NCI-H2081 treated with DMSO at 0.1 percent for 48 hours (cell line): ENCODE results near the gene KHDC1L.
A peak's percentile ranks its signal among the peaks of the same experiment; 100 is the strongest.
"Not testable (repeated sequence)": the region's sequence is repeated elsewhere in the genome, so short reads cannot be mapped to it uniquely, and the experiment has no call there.

ENCODE experiments used
- DNase-seq: peaks from one replicate; lab custom pipeline; 2025; lab: John Stamatoyannopoulos, UW

The KHDC1L gene

GRCh38 chr6:73204252-73204651, 21.0 kb downstream of the KHDC1L start:
- no peak for DNase-seq

- DNase-seq, result no peak
These were observed 22.2 kb downstream of the KHDC1L start for GRCh38 chr6:73203098-73203497.

GRCh38 chr6:73200735-73201134, 24.6 kb downstream of the KHDC1L start:
- DNase-seq, result no peak

GRCh38 chr6:73200247-73200646, 25.0 kb downstream of the KHDC1L start:
- DNase-seq, result no peak

- no peak for DNase-seq
These were observed 30.6 kb downstream of the KHDC1L start for GRCh38 chr6:73194744-73195143.

GRCh38 chr6:73193302-73193701, 32.0 kb downstream of the KHDC1L start:
- not testable (repeated sequence) for DNase-seq

GRCh38 chr6:73182021-73182607, 43.2 kb downstream of the KHDC1L start:
- no peak for DNase-seq

GRCh38 chr6:73180763-73181619, 44.3 kb downstream of the KHDC1L start:
- peak; percentile 29 for DNase-seq

GRCh38 chr6:73180076-73180738, 45.1 kb downstream of the KHDC1L start:
- no peak for DNase-seq

GRCh38 chr6:73177221-73177944, 47.9 kb downstream of the KHDC1L start:
- DNase-seq, result no peak

GRCh38 chr6:73176057-73176456, 49.2 kb downstream of the KHDC1L start:
- no peak for DNase-seq

GRCh38 chr6:73174646-73175045, 50.6 kb downstream of the KHDC1L start:
- no peak for DNase-seq
